Activated CD4-positive, alpha-beta T cell treated with anti-CD3 and anti-CD28 coated beads, Interleukin-2, amount 50 U/mL, for 24 hours (primary cell): ENCODE measurements around the gene RSPRY1.

ENCODE experiments used
- DNase-seq, 2 donors: peaks; one replicate each; pipeline ENCODE4 v3.0.0-alpha.2; 2020; ENCODE audit warnings: low read depth in 1 of 2, low spot score in 1 of 2

The RSPRY1 gene

GRCh38 chr16:57152096-57153093, 33.7 kb upstream of the RSPRY1 start:
- DNase-seq: no peak

- no peak for DNase-seq
Measured at GRCh38 chr16:57153841-57154240, 32.3 kb upstream of the RSPRY1 start.

GRCh38 chr16:57155702-57156350, 30.3 kb upstream of the RSPRY1 start:
- no peak for DNase-seq

- no peak for DNase-seq
Measured at GRCh38 chr16:57156351-57156703, 29.8 kb upstream of the RSPRY1 start.

GRCh38 chr16:57157533-57157932, 28.6 kb upstream of the RSPRY1 start:
- no peak for DNase-seq

GRCh38 chr16:57159447-57159846, 26.7 kb upstream of the RSPRY1 start:
- no peak for DNase-seq

GRCh38 chr16:57163842-57164241, 22.3 kb upstream of the RSPRY1 start:
- DNase-seq: no peak

- no peak for DNase-seq
Measured at GRCh38 chr16:57165483-57165882, 20.6 kb upstream of the RSPRY1 start.

GRCh38 chr16:57165938-57166337, 20.2 kb upstream of the RSPRY1 start:
- DNase-seq: no peak

GRCh38 chr16:57166451-57166850, 19.7 kb upstream of the RSPRY1 start:
- DNase-seq: no peak

- DNase-seq: no peak
Measured at GRCh38 chr16:57166951-57167350, 19.2 kb upstream of the RSPRY1 start.

GRCh38 chr16:57167538-57167937, 18.6 kb upstream of the RSPRY1 start:
- no peak for DNase-seq

- no peak for DNase-seq
Measured at GRCh38 chr16:57167953-57168352, 18.2 kb upstream of the RSPRY1 start.

- no peak for DNase-seq
Measured at GRCh38 chr16:57169327-57169726, 16.8 kb upstream of the RSPRY1 start.

- DNase-seq: no peak
Measured at GRCh38 chr16:57172721-57173290, 13.3 kb upstream of the RSPRY1 start.

GRCh38 chr16:57175896-57176295, 10.2 kb upstream of the RSPRY1 start:
- no peak for DNase-seq

GRCh38 chr16:57178196-57178595, 7.9 kb upstream of the RSPRY1 start:
- DNase-seq: no peak

- no peak for DNase-seq
Measured at GRCh38 chr16:57178793-57179212, 7.3 kb upstream of the RSPRY1 start.

- no peak for DNase-seq
Measured at GRCh38 chr16:57179215-57179828, 6.8 kb upstream of the RSPRY1 start.

GRCh38 chr16:57184113-57184512, 2.0 kb upstream of the RSPRY1 start:
- DNase-seq: no peak

GRCh38 chr16:57184887-57185445, 1.2 kb upstream of the RSPRY1 start:
- no peak for DNase-seq
